ENCODE data around the gene BRINP3.

The BRINP3 gene

GRCh38 chr1:190444464-190444863 lies 33.2 kb downstream of the BRINP3 start:
- no peak for DNase-seq

- no peak for DNase-seq
Measured at GRCh38 chr1:190439447-190439846, 38.2 kb downstream of the BRINP3 start.

DNA sequence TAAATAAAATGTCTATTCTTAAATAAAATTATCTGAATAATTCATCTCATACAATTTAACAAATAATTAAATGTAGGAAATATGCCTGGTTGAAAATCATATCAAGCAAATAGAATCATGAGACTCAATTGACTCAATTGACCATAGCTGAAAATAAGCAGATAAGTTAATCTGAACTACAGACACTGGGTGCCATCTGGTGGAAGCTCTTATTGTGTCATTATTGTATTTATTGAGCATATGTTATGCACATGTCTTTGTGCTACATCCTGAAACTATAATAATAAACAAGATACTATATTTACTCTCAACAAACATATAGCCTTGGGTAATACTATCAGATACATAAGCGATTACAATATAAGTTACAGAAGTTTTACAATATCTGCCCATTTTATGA lies 41.0 kb downstream of the BRINP3 start:
- peak in 1 of 3 experiments; percentile 52 for DNase-seq

GRCh38 chr1:190429932-190430331 lies 47.7 kb downstream of the BRINP3 start:
- no peak for DNase-seq

DNA sequence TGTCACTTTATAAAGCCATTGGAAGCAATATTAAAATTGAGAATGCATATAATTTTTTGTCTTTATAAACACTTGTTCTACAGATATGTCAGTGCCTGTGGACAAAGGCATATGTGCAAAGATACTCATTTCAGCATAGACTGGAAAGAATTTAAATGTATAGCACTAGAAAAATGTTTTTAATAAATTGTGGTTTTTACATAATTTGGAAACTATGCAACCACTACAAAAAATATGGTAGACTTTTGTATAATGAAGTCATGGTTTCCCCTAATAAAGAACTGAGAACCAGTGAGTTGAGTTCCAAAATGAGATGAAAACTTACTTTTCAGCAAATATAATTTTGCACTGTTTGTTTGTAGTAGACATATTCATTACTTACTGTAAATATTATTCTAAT lies 48.5 kb downstream of the BRINP3 start:
- no peak for DNase-seq

DNA sequence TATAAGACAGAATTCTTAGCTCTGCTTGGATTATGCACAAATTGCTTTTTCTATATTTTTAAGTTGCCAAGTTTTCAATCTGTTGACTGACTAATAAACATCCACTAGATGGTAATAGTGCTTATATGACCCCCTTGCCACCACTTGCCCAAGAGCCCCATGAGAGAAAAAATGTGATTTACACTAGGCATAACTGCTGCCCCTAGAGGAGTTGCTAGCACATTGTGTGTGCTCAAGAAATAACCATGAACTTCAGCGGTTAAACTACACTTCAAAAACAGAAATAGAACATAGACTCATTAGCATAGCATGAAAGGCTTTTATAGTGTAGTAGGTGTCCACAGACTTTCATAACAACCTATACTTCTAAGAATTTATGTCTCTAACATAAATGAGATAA lies 61.4 kb downstream of the BRINP3 start:
- DNase-seq: no peak

GRCh38 chr1:190413142-190413541 lies 64.5 kb downstream of the BRINP3 start:
- no peak for DNase-seq

- DNase-seq: no peak
Measured at GRCh38 chr1:190403402-190403801, 74.3 kb downstream of the BRINP3 start.

DNA sequence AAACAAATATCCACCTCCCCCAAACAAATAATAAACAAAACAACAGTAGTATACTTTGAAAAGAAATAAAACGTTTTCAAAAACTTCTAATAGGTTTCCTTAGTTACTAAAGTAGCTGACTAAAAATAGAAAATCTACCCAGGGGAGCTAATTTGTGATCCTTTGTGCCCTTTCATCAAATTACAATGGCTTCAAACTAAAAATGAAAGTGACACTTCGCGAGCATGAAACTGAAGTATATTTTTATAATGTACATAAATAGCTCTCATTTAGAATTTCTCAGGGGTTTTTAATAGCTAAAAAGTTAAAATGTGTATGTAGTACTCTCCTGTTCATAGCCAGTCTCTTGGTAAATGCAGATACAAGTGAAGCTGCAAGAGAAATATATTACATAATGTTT lies 78.4 kb downstream of the BRINP3 start:
- no peak for DNase-seq

DNA sequence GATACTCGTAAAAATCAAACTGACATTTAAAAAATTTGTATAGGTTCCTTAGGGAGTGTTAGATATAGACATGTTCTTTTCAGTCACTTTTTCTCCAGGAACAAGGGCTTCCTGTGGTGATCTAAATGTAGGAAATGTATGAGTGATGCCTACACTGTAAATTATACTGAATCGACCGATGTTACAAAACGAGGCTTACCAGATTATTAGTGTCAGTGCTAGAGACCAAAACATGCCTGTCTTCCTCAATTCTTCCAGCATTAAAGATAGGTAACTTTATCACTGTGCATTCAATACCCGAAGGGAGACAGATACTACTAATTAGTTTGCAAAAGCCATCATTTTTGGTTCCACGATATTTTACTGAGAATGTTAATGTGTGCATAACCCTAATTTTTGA lies 86.1 kb downstream of the BRINP3 start:
- DNase-seq: peak in 1 of 3 experiments; percentile 23

- DNase-seq: no peak
Measured at GRCh38 chr1:190377991-190378390, 99.7 kb downstream of the BRINP3 start.

DNA sequence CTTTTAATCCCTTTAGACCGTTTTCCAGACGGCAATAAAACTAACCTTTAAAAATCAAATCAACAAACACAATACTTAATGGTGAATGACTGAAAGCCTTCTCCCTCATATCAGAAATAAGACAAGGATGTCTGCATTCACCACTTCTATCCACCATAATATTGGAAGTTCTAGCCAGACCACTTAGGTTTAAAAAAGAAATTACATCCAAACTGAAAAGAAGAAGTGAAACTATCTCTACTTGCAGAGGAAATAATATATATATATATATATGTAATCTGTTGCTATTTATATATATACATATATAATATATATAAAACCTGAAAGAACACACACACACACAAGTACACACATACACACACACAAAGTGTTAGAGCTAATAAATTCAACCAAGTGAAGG lies 100.4 kb downstream of the BRINP3 start:
- no peak for DNase-seq

- DNase-seq: peak in 1 of 3 experiments; percentile 8
Measured at GRCh38 chr1:190376044-190376443, 101.6 kb downstream of the BRINP3 start.

DNA sequence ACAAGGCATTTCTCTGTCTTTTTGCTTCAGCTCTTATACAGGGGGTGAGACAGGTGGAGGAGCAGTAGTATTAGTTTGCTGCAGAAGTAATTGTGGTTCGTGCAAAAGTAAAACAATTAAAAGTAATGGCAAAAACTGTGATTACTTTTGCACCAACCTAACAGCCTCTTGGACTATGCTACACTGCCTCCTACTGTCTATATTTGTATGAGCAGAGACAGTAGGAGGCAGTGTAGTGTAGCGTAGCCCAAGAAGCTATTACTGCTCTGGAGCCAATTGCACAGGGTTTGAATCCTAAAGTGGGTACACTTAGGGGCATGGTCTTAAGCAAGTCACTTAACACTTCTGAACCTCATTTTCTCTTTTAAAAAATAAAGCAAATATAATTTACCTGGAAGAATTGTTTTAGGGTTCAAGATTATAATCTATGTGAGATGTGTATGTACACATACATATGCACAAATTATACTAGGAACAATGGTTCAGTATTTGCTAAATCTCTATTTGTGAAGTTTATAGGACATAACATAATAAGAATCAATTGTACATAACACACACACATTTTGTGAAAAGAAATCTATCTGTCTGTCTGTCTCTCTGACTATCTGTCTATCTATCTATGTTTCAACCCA lies 103.8 kb downstream of the BRINP3 start:
- DNase-seq: no peak

DNA sequence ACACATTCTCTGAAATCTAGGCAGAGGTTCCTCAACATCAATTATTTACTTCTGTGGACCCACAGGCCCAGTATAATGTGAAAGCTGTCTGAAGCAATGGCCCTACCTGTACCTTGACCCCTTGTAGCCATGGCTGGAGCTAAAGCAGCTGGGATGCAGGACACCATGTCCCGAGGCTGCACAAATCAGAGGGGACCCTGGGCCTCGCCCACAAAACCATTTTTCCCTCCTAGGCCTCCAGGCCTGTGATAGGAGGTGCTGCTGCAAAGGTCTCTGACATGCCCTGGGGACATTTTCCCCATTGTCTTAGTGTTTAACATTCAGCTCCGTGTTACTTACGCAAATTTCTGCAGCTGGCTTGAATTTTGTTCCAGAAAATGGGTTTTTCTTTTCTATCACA lies 110.5 kb downstream of the BRINP3 start:
- DNase-seq: no peak

DNA sequence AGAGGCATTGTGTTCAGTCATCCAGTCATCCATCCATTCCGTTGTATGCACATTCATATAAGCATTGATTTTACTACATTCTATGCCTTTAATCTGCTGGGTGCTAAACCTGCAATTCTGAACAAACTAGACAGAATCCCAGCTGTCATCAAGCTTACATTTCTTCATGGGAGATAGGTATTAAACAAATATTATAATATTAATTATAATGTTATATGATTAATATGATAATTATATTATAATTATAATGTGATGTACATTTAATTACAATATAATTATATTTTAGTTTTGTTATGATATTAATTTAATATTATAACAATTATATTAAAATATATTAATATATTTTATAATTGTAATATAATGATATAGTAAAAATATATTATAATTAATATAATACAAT lies 112.4 kb downstream of the BRINP3 start:
- no peak for DNase-seq

- DNase-seq: no peak
Measured at GRCh38 chr1:190353538-190354101, 124.0 kb downstream of the BRINP3 start.

DNA sequence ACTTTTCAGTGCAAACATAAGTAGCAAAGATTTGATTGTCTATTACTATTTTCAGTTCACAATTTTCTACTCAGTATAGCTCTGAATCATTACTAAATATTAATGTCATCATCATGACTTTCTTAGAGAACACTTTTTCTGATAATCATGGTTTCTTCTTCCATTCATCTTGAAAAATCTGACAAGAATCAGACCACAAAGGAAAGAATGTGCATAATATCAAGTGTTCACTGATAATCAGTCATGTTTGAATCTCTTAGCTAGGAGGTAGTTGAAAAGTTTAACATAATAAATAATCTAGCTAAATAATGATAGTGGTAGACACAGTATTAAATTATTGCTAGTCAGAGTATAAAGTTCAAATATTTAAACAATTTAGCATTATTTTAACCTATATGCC lies 133.2 kb downstream of the BRINP3 start:
- DNase-seq: no peak

GRCh38 chr1:190338829-190339228 lies 138.8 kb downstream of the BRINP3 start:
- DNase-seq: no peak

GRCh38 chr1:190328871-190329270 lies 148.8 kb downstream of the BRINP3 start:
- no peak for DNase-seq

- no peak for DNase-seq
Measured at GRCh38 chr1:190328361-190328760, 149.3 kb downstream of the BRINP3 start.

DNA sequence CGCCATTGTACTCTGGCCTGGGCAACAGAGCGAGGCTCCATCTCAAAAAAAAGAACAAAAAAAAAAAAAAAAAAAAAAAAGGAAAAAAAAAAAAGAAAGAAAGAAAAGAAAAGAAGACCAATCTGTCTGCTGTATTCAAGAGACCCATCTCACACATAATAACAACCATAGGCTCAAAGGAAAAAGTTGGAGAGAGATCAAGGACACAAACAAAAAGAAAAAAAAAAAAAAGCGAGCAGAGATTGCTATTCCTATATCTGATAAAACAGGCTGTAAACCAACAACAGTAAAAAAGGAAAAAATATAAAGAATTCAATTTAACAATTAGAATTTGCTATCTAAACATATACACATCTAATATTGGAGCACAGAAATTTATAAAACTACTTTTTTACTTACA lies 150.4 kb downstream of the BRINP3 start:
- no peak for DNase-seq

DNA sequence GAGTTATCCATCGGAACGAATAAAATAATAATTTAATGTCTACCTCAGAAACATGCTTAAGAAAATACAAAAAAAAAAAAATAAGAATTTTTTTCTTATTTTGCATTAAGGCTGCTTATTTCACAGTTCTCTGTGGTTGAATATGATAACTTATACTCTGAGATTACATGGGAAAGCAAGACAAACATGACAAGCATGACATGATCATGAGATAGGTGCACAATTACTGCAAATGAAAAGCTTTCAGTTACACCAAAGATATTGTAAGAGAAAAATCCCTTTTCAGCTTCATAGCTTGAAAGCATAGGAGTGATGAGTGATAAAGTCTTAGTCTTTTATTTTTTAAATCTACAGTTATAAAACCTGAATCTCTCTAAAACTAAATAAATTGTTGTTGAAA lies 154.1 kb downstream of the BRINP3 start:
- DNase-seq: no peak

- no peak for DNase-seq
Measured at GRCh38 chr1:190322274-190322673, 155.4 kb downstream of the BRINP3 start.

DNA sequence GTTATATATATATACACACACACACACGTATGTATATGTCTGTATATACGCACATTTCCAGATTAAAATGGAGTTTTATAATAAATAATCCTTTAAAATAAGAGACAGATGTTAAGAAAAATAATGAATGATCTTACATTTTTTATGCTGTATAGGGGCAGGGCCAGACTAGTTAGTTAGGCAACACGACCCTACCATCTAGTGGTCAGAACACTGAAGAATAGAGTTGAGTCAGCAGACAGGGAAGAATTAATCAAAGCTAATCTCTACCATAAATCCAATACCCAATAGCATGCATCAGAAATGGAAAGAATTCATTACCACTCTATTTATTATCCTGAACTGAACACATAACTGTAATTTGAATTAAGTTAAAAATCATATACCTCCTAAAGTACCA lies 156.7 kb downstream of the BRINP3 start:
- peak in 2 of 3 experiments; percentile 18 to 72 for DNase-seq

Data from NCI-H1417 (cell line).